ENCODE results near the gene FA2H.

- no peak for TF ChIP-seq CTCF (IDR thresholded peaks at IDR 0.05)
- no peak for TF ChIP-seq POLR2A (IDR thresholded peaks at IDR 0.05)
Observed at GRCh38 chr16:74739275-74739674, 35.3 kb downstream of the FA2H start.
